HepG2 (cell line): Measurements from ENCODE around the gene TBC1D30. TPM values are rescaled to one million over a fixed set of nuclear protein-coding genes. Genes with fewer than 3 reads are reported as not detected.

ENCODE experiments used
- ATAC-seq: fragments of 200-7000 bp; cut with Tn5 transposase; 3 replicates; pipeline ENCODE4 v1.9.1; 2020; ENCODE audit warnings: mild to moderate bottlenecking, moderate library complexity
- BruUV-seq: library from RNA; stranded (reverse); fragments of 400-500 nt; replicated peaks from 2 replicates; lab custom pipeline; 2021; lab: Mats Ljungman, UMichigan
- CTCF ChIA-PET: fragments of 300-600 bp; formaldehyde crosslinking; extraction: SDS; loops from one replicate; lab custom pipeline; 2021; ENCODE audit warnings: low total read pairs, inconsistent platforms, low intra/inter-chr PET ratio; lab: Yijun Ruan, JAX
- POLR2A ChIA-PET: fragments of 350-600 bp; sonication (Branson Sonifier 250); formaldehyde crosslinking; loops from one replicate; lab custom pipeline; 2020; ENCODE audit warnings: antibody characterized with exemption, inconsistent platforms; lab: Yijun Ruan, JAX
- DNase-seq: peaks from one replicate; pipeline ENCODE4 v3.0.0-alpha.2; 2015; ENCODE audit warnings: low spot score
- FAIRE-seq: peaks from 3 replicates; lab custom pipeline; 2011; peaks lifted over from hg19 to GRCh38; lab: Jason Lieb, UNC
- H2AFZ ChIP-seq: one replicate; pipeline ENCODE4 v1.6.1; 2011; ENCODE audit warnings: low read length, inconsistent platforms
- H3K27ac ChIP-seq: fragments of 300-600 bp; 3 replicates; pipeline ENCODE4 v1.8.0; 2011; ENCODE audit warnings: mixed run types, mild to moderate bottlenecking, mixed read lengths, low read length, inconsistent platforms; ENCODE audit not compliant: insufficient read depth; ENCODE audit errors: extremely low read length
- H3K27me3 ChIP-seq, 2 experiments: fragments of 200-600 bp in 1 of 2; 2 replicates in 1 of 2; 3 replicates in 1 of 2; pipeline versions ENCODE4 v1.6.0 to v1.8.0; 2011; ENCODE audit warnings: low read length in 2 of 2, mild to moderate bottlenecking in 2 of 2, moderate library complexity in 2 of 2, inconsistent platforms in 1 of 2; ENCODE audit not compliant: insufficient read depth in 2 of 2, control insufficient read depth in 1 of 2
- H3K36me3 ChIP-seq, 2 experiments: fragments of 200-600 bp in 1 of 2; replicated peaks in 1 of 2; 2 replicates in 1 of 2; 3 replicates in 1 of 2; pipeline versions ENCODE4 v1.5.1 to v1.8.0; 2011; ENCODE audit warnings: low read length in 2 of 2, inconsistent platforms in 1 of 2; ENCODE audit not compliant: insufficient read depth in 2 of 2, control insufficient read depth in 1 of 2
- H3K4me1 ChIP-seq: 2 replicates; pipeline ENCODE4 v1.5.1; 2012; ENCODE audit warnings: low read length, inconsistent platforms; ENCODE audit not compliant: insufficient read depth
- H3K4me2 ChIP-seq: 2 replicates; pipeline ENCODE4 v1.6.0; 2011; ENCODE audit warnings: low read depth, low read length, inconsistent platforms
- H3K4me3 ChIP-seq, 3 experiments: fragments of 200-600 bp in 1 of 3; sonication (generic), shearing (Covaris generic) in 1 of 3; replicated peaks in 1 of 3; 2 replicates each; pipeline ENCODE4 v1.5.1; 2011 to 2016; ENCODE audit warnings: low read length in 3 of 3, inconsistent platforms in 2 of 3, low read depth in 2 of 3, mild to moderate bottlenecking in 2 of 3, control low read depth in 1 of 3, mixed read lengths in 1 of 3; ENCODE audit not compliant: insufficient read depth in 1 of 3
- H3K79me2 ChIP-seq: one replicate; pipeline ENCODE4 v1.6.1; 2011; ENCODE audit warnings: low read length, inconsistent platforms; ENCODE audit not compliant: insufficient read depth
- H3K9ac ChIP-seq: 2 replicates; pipeline ENCODE4 v1.6.0; 2011; ENCODE audit warnings: mild to moderate bottlenecking, low read depth, low read length, inconsistent platforms; ENCODE audit not compliant: insufficient read depth
- H3K9me3 ChIP-seq: 2 replicates; pipeline ENCODE4 v1.5.1; 2012; ENCODE audit warnings: mild to moderate bottlenecking, low read length
- H4K20me1 ChIP-seq: 2 replicates; pipeline ENCODE4 v1.6.0; 2011; ENCODE audit warnings: inconsistent platforms, mild to moderate bottlenecking, low read length, moderate library complexity; ENCODE audit not compliant: insufficient read depth
- HMG20B ChIP-seq: conservative IDR thresholded peaks from 2 replicates; pipeline ENCODE4 v1.6.1; 2016; ENCODE audit warnings: missing genetic modification reagents, missing compliant biosample characterization
- HNRNPL ChIP-seq: fragments of 200-400 bp; formaldehyde crosslinking; IDR thresholded peaks from 2 replicates; pipeline ENCODE4 v1.6.1; 2017; ENCODE audit warnings: mild to moderate bottlenecking, low read depth, low read length
- NFE2L2 ChIP-seq: fragments of 150-350 bp; IDR thresholded peaks from 2 replicates; pipeline ENCODE4 v1.6.1; 2014; ENCODE audit warnings: low read length
- PRPF4 ChIP-seq: fragments of 200-400 bp; formaldehyde crosslinking; IDR thresholded peaks from 2 replicates; pipeline ENCODE4 v1.6.1; 2016; ENCODE audit warnings: low read length, low read depth; ENCODE audit not compliant: poor library complexity, severe bottlenecking
- RNF2 ChIP-seq: fragments of 450-650 bp; conservative IDR thresholded peaks from 2 replicates; pipeline ENCODE4 v1.6.1; 2016; ENCODE audit warnings: low read depth
- SSRP1 ChIP-seq: IDR thresholded peaks from 2 replicates; pipeline ENCODE4 v1.6.1; 2016; ENCODE audit warnings: control low read depth
- ZBTB20 ChIP-seq: sonication (generic); formaldehyde crosslinking; IDR thresholded peaks from 2 replicates; pipeline ENCODE4 v1.8.1; 2023; ENCODE audit warnings: missing genetic modification reagents, low read depth, mild to moderate bottlenecking, borderline replicate concordance
- ZFAT ChIP-seq: sonication (generic); formaldehyde crosslinking; conservative IDR thresholded peaks from 2 replicates; pipeline ENCODE4 v1.8.1; 2023; ENCODE audit warnings: missing genetic modification reagents, inconsistent platforms
- ZFP41 ChIP-seq: sonication (generic); formaldehyde crosslinking; IDR thresholded peaks from 2 replicates; pipeline ENCODE4 v1.4.0; 2020; ENCODE audit warnings: mild to moderate bottlenecking, missing genetic modification reagents, borderline replicate concordance
- ZNF235 ChIP-seq: sonication (generic); formaldehyde crosslinking; IDR thresholded peaks from 2 replicates; pipeline ENCODE4 v1.8.1; 2023; ENCODE audit warnings: mild to moderate bottlenecking, missing genetic modification reagents, borderline replicate concordance
- ZNF292 ChIP-seq: sonication (generic); formaldehyde crosslinking; IDR thresholded peaks from 2 replicates; pipeline ENCODE4 v1.8.1; 2022; ENCODE audit warnings: mild to moderate bottlenecking, low read depth, missing genetic modification reagents, borderline replicate concordance
- ZNF510 ChIP-seq: sonication (generic); formaldehyde crosslinking; IDR thresholded peaks from 2 replicates; pipeline ENCODE4 v1.4.0; 2020; ENCODE audit warnings: low read depth, mild to moderate bottlenecking, missing genetic modification reagents
- ZNF605 ChIP-seq: sonication (generic); formaldehyde crosslinking; IDR thresholded peaks from 2 replicates; pipeline ENCODE4 v1.8.0; 2022; ENCODE audit warnings: mild to moderate bottlenecking, missing genetic modification reagents
- ZNF652 ChIP-seq: IDR thresholded peaks from 2 replicates; pipeline ENCODE4 v1.6.1; 2016; ENCODE audit warnings: low read depth, borderline replicate concordance
- in situ Hi-C: cut with HindIII; loops from 2 replicates; pipeline ENCODE4 v1.10.0; 2017; ENCODE audit warnings: low pct_unique_long_range_greater_than_20kb; ENCODE audit not compliant: extremely low pct_ligation_motif_present
- intact Hi-C: fragments of 100-400 bp; cut with micrococcal nuclease; formaldehyde crosslinking; loops from one replicate; pipeline ENCODE4 v1.10.0; 2022; ENCODE audit not compliant: unreplicated experiment
- polyA plus RNA-seq, 8 experiments: library from polyadenylated mRNA; depleted of rRNA in 3 of 8; stranded (reverse) in 7 of 8; unstranded in 1 of 8; fragments of >200 nt; fragmentation: Illumina TruSeq in 4 of 8; extraction: Trizol in 4 of 8; gene quantifications; 2 replicates each; pipeline versions ENCODE4 v1.2.1 to v1.2.3, GENCODE V29; 2011 to 2016; ENCODE audit warnings: low read depth in 4 of 8, missing spikeins in 1 of 8, mixed read lengths in 1 of 8; ENCODE audit not compliant: insufficient read depth in 1 of 8
- total RNA-seq, 5 experiments: library from RNA; depleted of rRNA; stranded (reverse); fragments of >200 nt; fragmentation: Illumina TruSeq; extraction: Trizol; gene quantifications; 2 replicates each; pipeline ENCODE4 v1.2.3, GENCODE V29; 2016; ENCODE audit warnings: low read depth in 1 of 5
- TF ChIP-seq, protein P1 (sequence below): sonication (generic); formaldehyde crosslinking; IDR thresholded peaks from 2 replicates; pipeline ENCODE4 v1.4.0; 2020; ENCODE audit warnings: mild to moderate bottlenecking, missing genetic modification reagents
- TF ChIP-seq, protein P2 (sequence below): IDR thresholded peaks from 2 replicates; pipeline ENCODE4 v1.6.1; 2016; ENCODE audit warnings: low read depth, control low read depth
- TF ChIP-seq, protein P3 (sequence below): sonication (generic); formaldehyde crosslinking; IDR thresholded peaks from 2 replicates; pipeline ENCODE4 v1.4.0; 2020; ENCODE audit warnings: missing genetic modification reagents

Gene TBC1D30
- total and polyA plus RNA-seq, 2 of the 13 experiments (the other 11 are each of a cell fraction or from before 2014, with no cell fraction given), result 0.42 to 0.67 TPM

DNA sequence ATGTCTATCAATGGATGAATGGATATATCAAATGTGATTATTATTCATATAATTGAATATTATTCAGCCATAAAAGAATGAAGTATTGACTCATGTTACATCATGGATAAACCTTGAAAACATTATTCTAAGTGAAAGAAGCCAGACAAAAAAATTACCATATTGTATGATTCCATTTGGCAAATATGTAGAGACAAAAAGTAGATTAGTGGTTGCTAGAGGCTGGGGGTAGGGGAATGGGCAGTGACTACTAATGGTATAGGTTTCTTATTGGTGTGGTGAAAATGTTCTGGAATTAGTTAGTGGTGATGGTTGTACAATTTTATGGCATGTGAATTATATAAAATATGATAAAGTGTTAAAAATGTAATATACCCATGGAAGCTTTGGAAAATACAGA is 33.4 kb upstream of the TBC1D30 start:
- FAIRE-seq (no peak), DNase-seq (no peak), ATAC-seq (no peak)
- Histone ChIP-seq H3K9ac (no peak overlapping the region), H3K27me3 (no peaks in the 10 kb centered on the region), H3K4me1 (peaks cover 22% of the 10 kb centered on the region), H3K79me2 (no peaks in the 10 kb centered on the region), H2AFZ (no peak overlapping the region), H3K4me3 (no peak overlapping the region), H3K4me2 (no peak overlapping the region), H3K9me3 (no peaks in the 10 kb centered on the region), H3K36me3 (no peaks in the 10 kb centered on the region), H4K20me1 (no peaks in the 10 kb centered on the region), H3K27ac (no peak overlapping the region)
- in situ Hi-C loops, result no loop called here
- intact Hi-C loops, result no loop called here
- TF ChIP-seq ZNF235 (CRISPR knock-in tag), result no peak
- TF ChIP-seq, protein P1, sequence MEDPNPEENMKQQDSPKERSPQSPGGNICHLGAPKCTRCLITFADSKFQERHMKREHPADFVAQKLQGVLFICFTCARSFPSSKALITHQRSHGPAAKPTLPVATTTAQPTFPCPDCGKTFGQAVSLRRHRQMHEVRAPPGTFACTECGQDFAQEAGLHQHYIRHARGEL (CRISPR knock-in tag), result no peak
- no peak for TF ChIP-seq NFE2L2
- no peak for TF ChIP-seq ZBTB20
- TF ChIP-seq, protein P2, sequence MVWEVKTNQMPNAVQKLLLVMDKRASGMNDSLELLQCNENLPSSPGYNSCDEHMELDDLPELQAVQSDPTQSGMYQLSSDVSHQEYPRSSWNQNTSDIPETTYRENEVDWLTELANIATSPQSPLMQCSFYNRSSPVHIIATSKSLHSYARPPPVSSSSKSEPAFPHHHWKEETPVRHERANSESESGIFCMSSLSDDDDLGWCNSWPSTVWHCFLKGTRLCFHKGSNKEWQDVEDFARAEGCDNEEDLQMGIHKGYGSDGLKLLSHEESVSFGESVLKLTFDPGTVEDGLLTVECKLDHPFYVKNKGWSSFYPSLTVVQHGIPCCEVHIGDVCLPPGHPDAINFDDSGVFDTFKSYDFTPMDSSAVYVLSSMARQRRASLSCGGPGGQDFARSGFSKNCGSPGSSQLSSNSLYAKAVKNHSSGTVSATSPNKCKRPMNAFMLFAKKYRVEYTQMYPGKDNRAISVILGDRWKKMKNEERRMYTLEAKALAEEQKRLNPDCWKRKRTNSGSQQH (CRISPR knock-in tag), result no peak
- no peak for TF ChIP-seq ZFAT
- TF ChIP-seq HMG20B (CRISPR knock-in tag), result no peak
- no peak for TF ChIP-seq PRPF4
- TF ChIP-seq RNF2, result no peak
- no peak for TF ChIP-seq ZFP41 (CRISPR knock-in tag)
- no peak for TF ChIP-seq ZNF652
- TF ChIP-seq ZNF292 (CRISPR knock-in tag), result no peak
- TF ChIP-seq HNRNPL, result no peak
- TF ChIP-seq SSRP1, result no peak
- TF ChIP-seq, protein P3, sequence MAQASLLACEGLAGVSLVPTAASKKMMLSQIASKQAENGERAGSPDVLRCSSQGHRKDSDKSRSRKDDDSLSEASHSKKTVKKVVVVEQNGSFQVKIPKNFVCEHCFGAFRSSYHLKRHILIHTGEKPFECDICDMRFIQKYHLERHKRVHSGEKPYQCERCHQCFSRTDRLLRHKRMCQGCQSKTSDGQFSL, result no peak
- no peak for TF ChIP-seq ZNF510 (CRISPR knock-in tag)
- TF ChIP-seq ZNF605, result no peak
- CTCF ChIA-PET, result no interaction called here
- POLR2A ChIA-PET, result no interaction called here
- no TSS peak for BruUV-seq
